GM21528 (cell line): ENCODE data around the gene SPP1.

ENCODE experiments used
- ATAC-seq: cut with Tn5 transposase; IDR thresholded peaks from one replicate; pipeline ENCODE4 v1.9.1; 2021; ENCODE audit warnings: mild to moderate bottlenecking, moderate library complexity; ENCODE audit not compliant: unreplicated experiment, low FRiP score

Gene SPP1

DNA sequence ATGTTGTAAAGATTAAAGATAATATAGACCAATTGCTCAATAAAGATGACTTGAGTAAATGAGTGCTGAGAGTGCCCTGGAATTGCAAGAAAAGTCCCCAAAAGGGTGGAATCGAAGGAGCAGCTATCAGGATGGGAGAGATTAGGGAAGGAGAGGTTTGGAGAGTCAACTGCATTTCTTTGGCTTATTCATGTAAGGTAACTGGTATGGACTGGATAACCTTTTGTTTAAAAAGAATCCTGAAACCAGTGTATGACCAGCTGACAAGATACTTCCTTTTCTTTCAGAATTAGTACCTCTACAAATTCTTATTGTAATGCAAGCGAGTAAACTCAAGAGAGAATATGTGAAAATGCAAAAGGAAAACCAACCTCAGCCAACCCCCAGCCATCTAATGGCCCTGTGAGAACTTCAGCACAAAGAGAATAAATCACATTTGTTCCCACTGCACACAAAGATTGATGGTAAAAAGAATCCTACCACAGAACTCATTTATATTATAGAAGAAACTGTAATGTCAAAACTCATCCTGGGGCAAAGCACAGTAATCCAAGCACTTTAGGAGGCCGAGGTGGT, 24.5 kb upstream of the SPP1 start:
- no peak for ATAC-seq

DNA sequence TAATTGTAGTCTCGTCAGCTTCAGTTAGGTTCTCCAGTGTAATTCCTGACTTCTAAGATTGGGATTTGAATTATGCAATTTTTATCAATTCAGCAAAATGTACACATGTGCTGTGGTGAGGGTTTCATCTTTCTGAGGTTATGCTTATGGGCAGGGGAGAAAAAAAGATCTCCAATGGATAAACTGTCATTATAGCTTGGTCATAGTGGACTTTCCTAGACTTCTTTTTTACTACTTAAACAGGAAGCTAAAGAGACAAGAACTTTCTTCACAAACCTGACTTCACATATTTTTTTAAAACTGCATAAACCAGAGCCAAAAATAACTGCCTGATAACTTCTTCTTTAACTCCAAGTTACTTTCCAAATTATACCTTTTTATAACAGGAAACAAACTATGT, 21.7 kb upstream of the SPP1 start:
- no peak for ATAC-seq

DNA sequence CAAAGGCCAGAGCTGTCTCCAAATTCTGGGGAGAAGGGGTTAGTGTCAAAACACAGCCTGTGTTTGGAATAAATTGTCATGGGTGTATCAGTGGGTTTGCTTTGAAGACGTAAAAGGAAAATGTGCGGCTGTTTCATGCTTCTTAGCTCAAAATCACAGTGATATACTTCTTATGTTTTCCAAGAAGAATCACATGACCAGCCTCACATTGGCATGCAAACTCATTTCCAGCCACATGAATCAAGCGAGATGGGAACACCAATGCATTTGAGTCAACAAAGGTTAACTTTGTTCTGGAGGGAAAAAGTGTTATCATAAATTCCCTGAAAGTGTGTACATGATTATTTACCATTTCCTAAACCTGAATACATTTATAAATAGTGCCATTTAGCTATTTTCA, 19.0 kb upstream of the SPP1 start:
- no peak for ATAC-seq

DNA sequence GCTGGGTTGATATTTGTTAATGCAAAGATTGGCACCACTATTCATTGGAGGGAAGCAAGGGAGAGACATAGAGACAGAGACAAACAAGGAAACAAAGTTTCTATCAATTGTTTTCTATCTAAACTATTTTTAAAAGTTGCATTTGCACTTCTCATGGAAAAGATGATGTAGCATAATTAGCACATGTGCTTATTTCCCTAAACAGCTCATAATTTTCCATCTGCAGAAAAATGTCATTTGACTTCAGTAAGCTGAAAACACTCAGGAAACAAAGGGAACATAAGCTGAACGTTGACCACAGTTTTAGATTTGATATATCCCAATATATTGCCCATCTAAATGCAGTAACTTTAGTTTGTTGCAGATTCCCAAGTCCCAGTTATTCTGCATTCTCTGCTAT, 18.5 kb upstream of the SPP1 start:
- ATAC-seq: no peak

DNA sequence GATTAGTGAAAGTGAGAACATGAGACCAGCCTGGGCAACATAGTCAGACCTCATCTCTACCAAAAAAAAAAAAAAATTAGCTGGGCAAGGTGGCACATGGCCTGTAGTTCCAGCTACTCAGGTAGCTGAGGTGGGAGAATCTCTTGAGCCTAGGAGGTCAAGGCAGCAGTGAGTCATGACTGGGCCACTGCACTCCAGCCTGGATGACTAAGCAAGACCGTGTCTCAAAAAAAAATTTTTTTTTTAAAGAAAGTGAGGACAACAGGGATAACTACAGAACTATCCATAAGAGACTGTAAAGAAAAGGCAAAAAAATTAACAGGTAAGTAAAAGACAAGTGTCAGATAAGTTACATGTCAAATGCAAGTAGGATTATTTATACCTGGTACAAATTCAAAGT, 13.5 kb upstream of the SPP1 start:
- no peak for ATAC-seq

DNA sequence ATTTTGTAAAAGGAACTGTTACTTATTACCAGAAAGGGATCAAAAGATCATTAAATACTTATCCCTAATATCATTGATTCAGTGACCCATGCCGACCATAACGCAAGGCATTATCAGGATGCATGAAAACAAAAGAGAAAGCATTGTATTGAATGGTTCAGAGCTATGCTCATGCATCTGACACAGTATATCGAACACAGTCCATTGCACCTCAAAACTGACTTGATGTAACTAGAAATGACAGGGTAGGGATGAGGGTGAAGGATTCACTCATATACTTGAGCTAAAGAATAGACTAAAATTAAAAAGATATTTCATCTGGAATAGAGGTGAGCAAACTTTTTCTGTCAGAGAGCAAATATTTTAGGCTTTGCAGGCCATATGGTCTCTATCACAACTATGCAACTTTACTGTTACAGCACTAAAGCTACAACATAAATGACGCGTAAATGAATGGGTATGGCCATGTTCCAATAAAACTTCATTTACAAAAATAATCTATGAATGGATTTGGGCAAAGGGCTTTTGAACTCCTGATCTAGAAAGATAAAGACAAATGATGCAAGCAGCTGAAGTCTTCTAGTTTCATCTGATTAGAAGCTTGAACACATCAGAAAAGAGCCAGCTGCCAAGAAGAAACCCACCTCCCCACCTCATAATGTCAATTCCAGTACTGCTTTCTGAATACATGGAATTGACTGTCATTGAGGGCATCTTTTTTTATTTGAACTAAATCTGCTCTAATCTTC, 12.9 kb upstream of the SPP1 start:
- ATAC-seq: no peak

DNA sequence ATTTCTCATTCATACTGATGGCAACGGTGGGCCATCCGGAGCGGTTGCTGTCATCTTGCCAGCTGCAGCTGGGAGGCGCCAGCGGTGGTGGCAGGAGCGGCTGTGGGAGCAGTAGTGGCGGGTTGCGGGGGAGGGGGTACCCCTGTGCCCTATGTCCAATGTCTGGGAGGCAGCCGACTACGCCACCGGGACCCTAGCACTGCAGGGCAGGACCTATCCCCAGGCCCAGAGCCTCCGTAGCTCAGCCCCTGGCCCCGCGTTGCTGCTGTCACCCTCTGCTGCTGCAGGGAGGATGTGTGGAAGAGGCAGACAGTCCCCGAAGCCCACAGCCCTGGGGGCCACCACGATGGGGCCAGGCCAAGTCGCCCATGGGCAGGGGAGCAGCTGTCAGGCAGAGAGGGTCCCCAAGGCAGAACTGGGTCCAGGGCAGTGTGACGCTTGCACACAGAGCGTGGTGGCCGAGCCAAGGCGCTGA, 10.0 kb upstream of the SPP1 start:
- ATAC-seq: no peak

DNA sequence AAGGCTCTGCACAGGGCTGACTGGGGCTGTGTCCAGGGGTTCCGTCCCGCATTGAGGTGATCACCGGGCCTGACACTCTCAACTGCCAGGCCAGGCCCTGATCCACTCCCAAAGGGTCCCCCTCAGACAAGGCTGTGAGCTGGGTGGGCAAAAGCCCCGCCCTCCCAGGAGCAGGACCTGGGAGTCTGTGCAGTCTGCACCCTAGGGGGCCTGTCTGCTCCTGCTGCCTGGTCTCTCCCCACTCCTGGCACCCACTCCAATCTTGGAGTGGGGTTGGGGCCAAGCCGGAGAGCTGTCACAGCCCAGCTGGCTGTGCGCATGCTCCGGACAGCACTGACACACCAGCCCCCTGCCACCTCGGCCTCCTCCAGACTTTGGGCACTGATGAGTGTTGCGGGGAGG, 9.4 kb upstream of the SPP1 start:
- ATAC-seq: no peak

DNA sequence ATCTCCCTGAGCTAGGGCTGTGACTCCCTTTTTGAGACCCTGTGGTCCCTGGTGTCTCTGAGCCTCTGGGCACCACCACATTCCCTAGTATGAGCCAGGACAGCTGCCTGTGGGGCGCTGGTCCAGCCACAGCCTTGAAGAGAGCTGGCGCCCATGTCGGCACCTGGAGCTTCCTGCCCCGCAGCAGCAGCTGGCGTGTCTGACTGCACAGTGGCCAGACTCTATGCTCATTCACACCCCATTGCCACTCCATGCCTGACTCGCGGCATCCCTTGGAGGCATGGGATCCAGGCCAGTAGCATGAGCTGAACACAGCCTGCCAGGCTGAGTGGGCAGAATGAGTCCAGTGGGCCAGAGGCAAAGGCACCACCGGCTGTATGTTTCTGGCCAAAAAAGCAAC, 8.3 kb upstream of the SPP1 start:
- no peak for ATAC-seq

DNA sequence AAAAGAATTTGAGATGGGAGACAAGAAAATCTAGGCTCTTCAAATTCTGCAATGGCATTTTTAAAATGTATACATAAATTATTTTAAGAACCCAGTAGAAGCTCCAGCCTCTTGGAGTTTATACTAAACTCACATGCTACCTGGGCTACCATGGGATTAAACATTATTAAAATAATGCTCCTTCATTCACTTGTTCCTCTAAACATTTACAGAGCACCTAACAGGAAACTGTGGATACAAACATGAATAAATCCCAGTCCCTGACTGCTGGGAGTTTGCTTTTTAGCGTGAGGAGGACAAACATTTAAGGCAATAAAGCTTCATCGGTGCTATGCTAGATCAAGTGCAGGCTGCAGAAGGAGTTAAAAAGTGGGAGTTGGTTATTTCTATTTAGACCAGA, 5.4 kb upstream of the SPP1 start:
- no peak for ATAC-seq

DNA sequence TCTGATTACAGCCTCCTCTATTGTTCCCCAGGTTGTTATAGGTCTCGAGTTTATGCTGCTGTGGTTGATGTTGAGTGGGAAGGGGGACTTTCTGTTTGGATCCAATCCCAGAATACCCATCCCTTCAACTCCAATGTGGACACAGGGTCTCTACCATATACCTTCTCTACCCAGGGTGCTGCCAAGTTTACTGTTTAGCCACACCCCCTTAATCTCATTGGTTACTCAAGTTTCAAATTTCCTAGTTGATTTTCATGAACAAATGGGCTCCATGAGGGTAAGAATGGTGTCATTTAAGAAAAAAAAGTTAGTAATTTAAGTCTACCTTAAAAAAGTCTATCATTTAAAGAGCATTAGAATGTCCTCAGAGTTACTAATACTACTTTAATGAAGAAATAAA, 3.6 kb upstream of the SPP1 start:
- ATAC-seq: no peak

DNA sequence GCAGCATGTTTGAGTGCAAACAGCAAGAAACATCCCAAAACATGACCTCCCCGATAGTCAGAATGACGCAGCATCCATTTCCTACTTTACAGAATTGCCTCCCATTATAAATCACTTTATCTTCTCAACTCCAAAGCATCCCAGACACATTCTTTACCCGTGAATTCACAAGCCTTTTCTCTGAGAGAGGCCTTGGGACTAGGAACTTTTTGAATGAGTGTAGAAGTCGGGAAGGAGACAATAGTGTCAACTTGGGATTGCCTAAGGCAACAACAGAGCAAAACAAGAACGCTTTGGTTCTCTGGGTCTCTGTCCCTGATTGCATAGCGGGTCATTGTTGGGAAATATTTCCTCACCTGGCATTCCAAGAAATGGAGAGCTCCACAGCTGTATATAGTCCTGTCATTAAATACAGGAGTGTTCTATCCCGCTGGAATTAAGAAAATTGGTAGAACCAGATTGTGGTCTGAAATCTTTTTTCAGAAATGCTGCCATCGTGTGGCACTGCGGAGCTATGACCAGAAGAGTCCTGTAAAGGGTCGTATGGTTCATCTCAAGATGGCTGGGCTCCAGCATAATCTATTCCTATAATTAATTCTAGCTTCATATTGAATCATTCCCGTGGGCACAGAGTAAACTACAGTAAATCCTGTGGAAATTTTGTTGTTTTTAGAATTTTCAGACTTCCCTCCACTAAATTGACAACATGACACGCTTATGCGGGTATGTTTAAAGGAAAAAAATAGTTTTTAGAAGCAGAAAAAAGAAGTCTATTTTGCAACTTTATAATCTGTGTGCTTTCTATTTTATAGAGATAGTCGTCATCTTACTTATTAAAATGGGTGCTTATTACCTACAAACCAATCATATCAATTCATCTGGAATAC, 2.0 kb upstream of the SPP1 start:
- ATAC-seq: peak; percentile 73

DNA sequence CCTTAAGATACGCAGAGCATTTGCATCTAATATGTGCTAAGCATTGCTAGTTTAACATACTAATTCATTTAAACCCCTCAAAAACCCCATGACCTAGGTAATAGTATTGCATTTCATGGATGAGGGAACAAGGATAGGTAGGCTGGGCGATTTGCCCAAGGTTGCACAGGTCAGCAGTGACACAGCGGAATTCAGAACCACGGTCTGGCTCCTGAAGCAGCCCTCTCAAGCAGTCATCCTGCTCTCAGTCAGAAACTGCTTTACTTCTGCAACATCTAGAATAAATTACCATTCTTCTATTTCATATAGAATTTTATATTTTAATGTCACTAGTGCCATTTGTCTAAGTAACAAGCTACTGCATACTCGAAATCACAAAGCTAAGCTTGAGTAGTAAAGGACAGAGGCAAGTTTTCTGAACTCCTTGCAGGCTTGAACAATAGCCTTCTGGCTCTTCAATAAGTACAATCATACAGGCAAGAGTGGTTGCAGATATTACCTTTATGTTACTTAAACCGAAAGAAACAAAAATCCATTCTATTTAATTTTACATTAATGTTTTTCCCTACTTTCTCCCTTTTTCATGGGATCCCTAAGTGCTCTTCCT, 555 bp upstream of the SPP1 start:
- ATAC-seq: peak; percentile 29

DNA sequence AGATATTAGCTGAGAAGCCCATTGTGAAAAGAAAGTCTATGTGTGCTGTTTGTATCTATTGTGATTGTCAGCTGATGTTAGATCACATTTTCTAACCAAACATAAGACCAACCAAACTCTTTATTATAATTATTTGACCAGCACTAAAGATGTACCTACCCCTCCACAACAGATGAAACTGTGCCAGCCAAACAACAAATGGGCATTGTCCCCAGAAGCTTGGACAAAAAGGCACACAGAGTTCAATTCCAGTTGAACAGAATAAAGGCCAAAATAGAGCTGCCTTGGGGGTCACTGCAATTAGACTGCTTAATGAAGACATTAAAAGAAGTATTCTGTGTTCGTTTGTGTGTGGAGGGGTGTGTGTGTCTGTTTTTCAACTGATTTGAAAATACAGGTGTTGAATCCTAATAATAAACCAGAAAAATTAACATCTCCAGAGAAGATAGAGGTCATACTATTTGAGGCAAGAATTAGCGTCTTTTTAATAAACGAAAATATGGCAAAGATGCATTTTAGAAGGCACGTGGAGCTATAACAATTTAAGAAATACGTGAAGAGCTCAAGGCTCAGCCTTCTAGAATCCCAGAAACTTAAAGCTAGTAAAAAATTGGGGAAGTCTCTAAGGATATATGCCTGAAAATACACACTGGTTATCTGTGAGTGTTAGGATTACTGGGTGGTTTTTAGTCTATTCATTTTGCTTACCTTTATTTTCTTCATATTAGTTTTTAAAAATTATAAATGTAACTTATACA, 2.2 kb downstream of the SPP1 start:
- no peak for ATAC-seq

DNA sequence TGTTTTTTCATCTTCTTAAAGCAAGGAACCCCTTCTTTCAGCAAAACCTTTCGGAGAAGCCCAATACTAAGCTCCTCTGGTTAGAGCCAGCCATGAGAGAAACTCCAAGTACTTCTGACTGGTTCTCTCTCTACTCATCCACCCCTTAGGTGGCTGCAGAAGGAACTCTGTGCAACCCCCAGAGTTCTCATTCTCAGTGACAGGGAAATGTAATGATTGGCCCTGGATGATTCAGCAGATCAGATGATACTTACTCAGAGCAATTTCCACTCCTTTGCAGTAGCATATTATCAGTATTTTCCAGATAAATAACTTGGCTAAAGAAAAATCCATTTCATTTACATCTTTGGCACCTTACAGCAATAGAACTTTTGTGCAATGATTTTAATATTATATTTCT, 3.2 kb downstream of the SPP1 start:
- ATAC-seq: no peak

DNA sequence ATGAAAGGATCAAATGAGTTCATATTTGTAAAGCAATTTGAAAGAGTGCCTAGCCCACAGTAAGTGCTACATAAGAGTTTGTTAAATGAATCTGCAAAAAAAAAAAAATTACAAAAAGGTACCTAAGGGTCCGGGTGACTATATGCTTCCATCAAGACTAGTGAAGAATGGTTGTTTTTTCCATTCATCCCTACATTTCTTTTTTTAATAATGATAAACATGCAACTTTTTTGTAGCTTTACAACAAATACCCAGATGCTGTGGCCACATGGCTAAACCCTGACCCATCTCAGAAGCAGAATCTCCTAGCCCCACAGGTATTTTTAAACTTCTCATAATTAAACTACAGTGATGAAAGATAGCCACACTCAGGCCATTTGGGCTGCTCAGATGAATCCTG, 4.3 kb downstream of the SPP1 start:
- no peak for ATAC-seq

DNA sequence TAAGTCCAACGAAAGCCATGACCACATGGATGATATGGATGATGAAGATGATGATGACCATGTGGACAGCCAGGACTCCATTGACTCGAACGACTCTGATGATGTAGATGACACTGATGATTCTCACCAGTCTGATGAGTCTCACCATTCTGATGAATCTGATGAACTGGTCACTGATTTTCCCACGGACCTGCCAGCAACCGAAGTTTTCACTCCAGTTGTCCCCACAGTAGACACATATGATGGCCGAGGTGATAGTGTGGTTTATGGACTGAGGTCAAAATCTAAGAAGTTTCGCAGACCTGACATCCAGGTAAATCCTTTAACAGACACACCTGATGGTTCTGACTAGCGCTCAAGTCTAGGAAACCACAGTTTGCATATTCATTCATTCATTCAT, 6.0 kb downstream of the SPP1 start:
- no peak for ATAC-seq

DNA sequence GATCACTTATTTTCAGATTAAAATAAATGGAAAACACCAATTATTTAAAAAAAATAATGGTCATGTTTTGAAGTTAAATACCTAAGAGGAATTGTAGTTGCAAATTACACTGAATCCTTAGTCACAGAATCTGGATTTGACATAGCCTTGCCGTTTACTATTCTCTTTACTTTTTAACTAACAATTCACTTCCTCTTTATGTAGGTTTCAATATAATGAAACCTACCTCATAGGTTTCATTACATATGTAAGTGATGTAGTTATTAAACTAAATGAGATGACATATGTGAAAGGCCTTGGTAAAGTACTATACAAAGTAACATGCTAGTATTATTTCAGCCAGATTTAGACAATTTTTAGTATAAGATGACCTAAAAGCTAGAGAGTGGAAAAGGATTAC, 6.5 kb downstream of the SPP1 start:
- ATAC-seq: no peak

DNA sequence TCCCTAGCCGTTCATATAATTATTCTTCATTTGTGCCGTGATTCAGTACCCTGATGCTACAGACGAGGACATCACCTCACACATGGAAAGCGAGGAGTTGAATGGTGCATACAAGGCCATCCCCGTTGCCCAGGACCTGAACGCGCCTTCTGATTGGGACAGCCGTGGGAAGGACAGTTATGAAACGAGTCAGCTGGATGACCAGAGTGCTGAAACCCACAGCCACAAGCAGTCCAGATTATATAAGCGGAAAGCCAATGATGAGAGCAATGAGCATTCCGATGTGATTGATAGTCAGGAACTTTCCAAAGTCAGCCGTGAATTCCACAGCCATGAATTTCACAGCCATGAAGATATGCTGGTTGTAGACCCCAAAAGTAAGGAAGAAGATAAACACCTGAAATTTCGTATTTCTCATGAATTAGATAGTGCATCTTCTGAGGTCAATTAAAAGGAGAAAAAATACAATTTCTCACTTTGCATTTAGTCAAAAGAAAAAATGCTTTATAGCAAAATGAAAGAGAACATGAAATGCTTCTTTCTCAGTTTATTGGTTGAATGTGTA, 7.0 kb downstream of the SPP1 start:
- ATAC-seq: no peak

DNA sequence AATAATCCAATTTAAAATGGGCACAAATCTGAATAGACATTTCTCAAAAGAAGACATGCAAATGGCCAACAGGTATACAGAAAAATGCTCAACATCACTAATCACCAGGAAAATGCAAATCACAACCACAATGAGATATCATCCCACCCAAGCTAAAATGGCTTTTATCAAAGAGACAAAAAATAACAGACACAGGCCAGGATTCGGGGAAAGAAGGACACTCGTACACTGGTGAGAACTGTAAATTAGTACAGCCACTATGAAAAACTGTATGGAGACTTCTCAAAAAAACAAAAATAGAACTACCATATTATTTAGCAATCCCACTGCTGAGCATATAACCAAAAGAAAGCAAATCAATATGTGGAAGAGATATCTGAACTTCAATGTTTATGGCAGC, 8.5 kb downstream of the SPP1 start:
- no peak for ATAC-seq
